ENCODE measurements around the gene ZBTB45. TPM values are rescaled to one million over a fixed set of nuclear protein-coding genes. Genes with fewer than 3 reads are reported as not detected.

The ZBTB45 gene
- total RNA-seq, 4 donors from 2014 or later, result 7.4 to 21.6 (median 14.3) TPM

GRCh38 chr19:58522709-58523108, 3.1 kb upstream of the ZBTB45 start:
- no peaks in the 10 kb centered on the region for H3K27me3 ChIP-seq
- peaks cover 3 to 18% (median 12%) of the 10 kb centered on the region in 4 donors for H3K4me1 ChIP-seq
- H3K27ac ChIP-seq, result no peak overlapping the region
- no peak for TF ChIP-seq POLR2A (IDR thresholded peaks at IDR 0.05)
- TF ChIP-seq CTCF (IDR thresholded peaks at IDR 0.05), result no peak
- no peak overlapping the region for H3K4me3 ChIP-seq
- no peaks in the 10 kb centered on the region for H3K9me3 ChIP-seq
- no peak for DNase-seq
- no peaks in the 10 kb centered on the region for H3K36me3 ChIP-seq

GRCh38 chr19:58521651-58522050, 2.0 kb upstream of the ZBTB45 start:
- Histone ChIP-seq H3K9me3 (no peaks in the 10 kb centered on the region), H3K36me3 (peaks cover 0 to 10% (median 0%) of the 10 kb centered on the region in 3 donors), H3K27me3 (no peaks in the 10 kb centered on the region), H3K4me3 (no peak overlapping the region), H3K4me1 (peaks cover 3 to 27% (median 12%) of the 10 kb centered on the region in 4 donors), H3K27ac (no peak overlapping the region)
- DNase-seq, result no peak
- TF ChIP-seq POLR2A (IDR thresholded peaks at IDR 0.05) (no peak), CTCF (IDR thresholded peaks at IDR 0.05) (no peak)

GRCh38 chr19:58520257-58520599, 618 bp upstream of the ZBTB45 start:
- no peak for DNase-seq
- Histone ChIP-seq H3K27me3 (no peaks in the 10 kb centered on the region), H3K36me3 (peaks cover 0 to 21% (median 0%) of the 10 kb centered on the region in 3 donors), H3K4me3 (peak overlapping the region; percentile 63 to 90 (median 80)), H3K27ac (peak overlapping the region; percentile 86 to 97 (median 94)), H3K4me1 (peaks cover 3 to 27% (median 12%) of the 10 kb centered on the region in 4 donors), H3K9me3 (no peaks in the 10 kb centered on the region)
- TF ChIP-seq POLR2A (IDR thresholded peaks at IDR 0.05), result no peak
- no peak for TF ChIP-seq CTCF (IDR thresholded peaks at IDR 0.05)

- DNase-seq, result peak in 2 of 3 donors; percentile 53 to 75
- Histone ChIP-seq H3K4me1 (peaks cover 3 to 37% (median 12%) of the 10 kb centered on the region in 4 donors), H3K4me3 (peak overlapping the region; percentile 63 to 90 (median 80)), H3K9me3 (no peaks in the 10 kb centered on the region), H3K27ac (peak overlapping the region; percentile 86 to 97 (median 94)), H3K27me3 (no peaks in the 10 kb centered on the region), H3K36me3 (peaks cover 0 to 21% (median 0%) of the 10 kb centered on the region in 3 donors)
- TF ChIP-seq CTCF (IDR thresholded peaks at IDR 0.05), result peak in 4 of 6 experiments; percentile 30 to 73 (median 60)
- TF ChIP-seq POLR2A (IDR thresholded peaks at IDR 0.05), result no peak
Observed at GRCh38 chr19:58519087-58519354, 589 bp downstream of the ZBTB45 start.

GRCh38 chr19:58518256-58519086, 1.1 kb downstream of the ZBTB45 start:
- Histone ChIP-seq H3K4me3 (peak overlapping the region; percentile 63 to 90 (median 80)), H3K4me1 (peaks cover 3 to 42% (median 12%) of the 10 kb centered on the region in 4 donors), H3K27me3 (no peaks in the 10 kb centered on the region), H3K36me3 (peaks cover 0 to 21% (median 0%) of the 10 kb centered on the region in 3 donors), H3K27ac (peak overlapping the region; percentile 86 to 97 (median 94)), H3K9me3 (no peaks in the 10 kb centered on the region)
- DNase-seq, result no peak
- TF ChIP-seq CTCF (IDR thresholded peaks at IDR 0.05) (peak in 1 of 6 experiments; percentile 23), POLR2A (IDR thresholded peaks at IDR 0.05) (no peak)
